GM12864 (cell line): ENCODE results near the gene SLC6A20.
A peak's percentile ranks its signal among the peaks of the same experiment; 100 is the strongest.

Experiments
- DNase-seq: peaks from one replicate; pipeline ENCODE4 v3.0.0-alpha.2; 2011; ENCODE audit warnings: low read depth
- H3K4me3 ChIP-seq: 2 replicates; pipeline ENCODE4 v1.5.1; 2011; ENCODE audit warnings: mild to moderate bottlenecking, low read depth, low read length, control low read depth
- TF ChIP-seq, protein P1 (sequence below): IDR thresholded peaks from 2 replicates; pipeline ENCODE4 v1.5.1; 2011; ENCODE audit warnings: low read depth, mild to moderate bottlenecking, moderate library complexity, low read length, control low read depth, inconsistent platforms; ENCODE audit errors: missing control alignments

SLC6A20 gene

DNA sequence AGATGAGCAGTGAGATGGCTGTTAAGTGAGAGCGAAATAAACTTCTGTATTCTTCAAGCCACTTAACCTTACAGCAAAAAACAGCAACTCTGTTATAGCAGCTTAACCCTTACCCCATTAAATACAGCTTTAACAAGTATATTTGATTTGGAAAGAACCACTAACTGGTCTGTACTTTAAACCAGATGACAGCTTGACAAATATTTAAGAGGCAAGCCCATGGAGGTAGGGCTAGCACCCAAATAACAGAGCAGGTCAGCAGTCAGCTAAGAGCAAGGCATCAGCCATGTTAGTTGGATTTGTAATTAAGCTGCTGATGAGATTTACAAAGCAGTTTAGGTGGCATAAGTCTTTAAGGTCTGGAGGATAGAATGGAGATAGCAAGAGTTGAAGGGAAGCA, 42.1 kb upstream of the SLC6A20 start:
- TF ChIP-seq, protein P1, sequence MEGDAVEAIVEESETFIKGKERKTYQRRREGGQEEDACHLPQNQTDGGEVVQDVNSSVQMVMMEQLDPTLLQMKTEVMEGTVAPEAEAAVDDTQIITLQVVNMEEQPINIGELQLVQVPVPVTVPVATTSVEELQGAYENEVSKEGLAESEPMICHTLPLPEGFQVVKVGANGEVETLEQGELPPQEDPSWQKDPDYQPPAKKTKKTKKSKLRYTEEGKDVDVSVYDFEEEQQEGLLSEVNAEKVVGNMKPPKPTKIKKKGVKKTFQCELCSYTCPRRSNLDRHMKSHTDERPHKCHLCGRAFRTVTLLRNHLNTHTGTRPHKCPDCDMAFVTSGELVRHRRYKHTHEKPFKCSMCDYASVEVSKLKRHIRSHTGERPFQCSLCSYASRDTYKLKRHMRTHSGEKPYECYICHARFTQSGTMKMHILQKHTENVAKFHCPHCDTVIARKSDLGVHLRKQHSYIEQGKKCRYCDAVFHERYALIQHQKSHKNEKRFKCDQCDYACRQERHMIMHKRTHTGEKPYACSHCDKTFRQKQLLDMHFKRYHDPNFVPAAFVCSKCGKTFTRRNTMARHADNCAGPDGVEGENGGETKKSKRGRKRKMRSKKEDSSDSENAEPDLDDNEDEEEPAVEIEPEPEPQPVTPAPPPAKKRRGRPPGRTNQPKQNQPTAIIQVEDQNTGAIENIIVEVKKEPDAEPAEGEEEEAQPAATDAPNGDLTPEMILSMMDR = no peak
- no peak overlapping the region for H3K4me3 ChIP-seq
- no peak for DNase-seq

DNA sequence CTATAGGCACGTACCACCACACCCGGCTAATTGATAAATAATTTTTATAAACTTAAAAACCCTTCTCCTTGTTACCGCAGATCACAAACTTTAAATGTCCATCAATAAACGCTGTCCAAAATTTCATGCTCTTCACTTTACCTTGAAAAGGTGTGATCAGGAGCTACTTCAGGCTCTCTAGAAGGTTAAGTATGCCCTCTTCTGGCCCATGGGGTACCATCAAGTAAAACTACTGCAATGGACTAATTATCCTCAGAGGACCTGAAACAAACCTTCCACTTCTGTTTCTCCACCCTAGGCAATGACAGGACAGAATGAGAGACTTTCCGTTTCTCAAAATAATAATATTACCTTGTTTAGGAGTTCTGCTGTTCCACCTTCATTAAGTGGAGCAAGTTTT, 36.4 kb upstream of the SLC6A20 start:
- no peak for DNase-seq
- H3K4me3 ChIP-seq = no peak overlapping the region
- TF ChIP-seq, protein P1 = peak; percentile 37

DNA sequence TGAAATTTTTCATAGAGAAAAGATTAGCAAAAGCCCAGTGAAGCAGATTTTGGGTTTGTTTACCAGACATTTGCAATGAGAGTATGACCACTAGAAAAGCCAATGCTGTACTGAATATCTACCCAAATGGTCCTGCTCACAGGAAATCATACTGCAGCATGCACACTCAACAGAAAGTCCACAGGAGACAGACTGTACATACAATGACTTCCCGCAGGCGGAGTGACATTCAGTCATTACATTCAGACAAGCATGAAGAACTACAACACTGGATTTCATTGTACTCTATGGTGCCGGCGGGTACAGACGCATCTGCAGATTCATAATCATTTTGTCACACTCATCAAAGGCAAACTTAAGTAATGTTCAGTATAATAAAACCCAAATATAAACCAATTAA, 33.8 kb upstream of the SLC6A20 start:
- TF ChIP-seq, protein P1 = no peak
- H3K4me3 ChIP-seq = no peak overlapping the region
- no peak for DNase-seq

DNA sequence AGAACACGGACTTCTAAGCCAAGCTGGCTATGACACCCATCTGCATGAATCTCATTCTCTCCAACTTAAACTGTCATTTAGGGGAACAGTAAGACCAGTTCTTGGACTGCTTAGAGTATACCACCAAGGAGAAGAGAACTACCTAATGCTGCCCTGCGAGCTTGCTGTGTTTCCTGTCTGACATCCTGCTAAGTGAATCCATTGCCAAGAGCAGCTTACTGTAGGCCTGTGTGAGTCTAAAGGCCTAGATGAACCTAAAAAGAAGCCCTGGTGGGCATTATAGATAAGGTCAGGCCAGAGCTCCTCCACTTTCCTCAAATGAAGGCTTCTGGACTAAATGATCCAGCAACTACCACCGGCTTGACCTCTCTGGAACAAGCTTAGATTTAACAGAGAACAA, 30.6 kb upstream of the SLC6A20 start:
- DNase-seq = no peak
- TF ChIP-seq, protein P1 = no peak
- no peak overlapping the region for H3K4me3 ChIP-seq

DNA sequence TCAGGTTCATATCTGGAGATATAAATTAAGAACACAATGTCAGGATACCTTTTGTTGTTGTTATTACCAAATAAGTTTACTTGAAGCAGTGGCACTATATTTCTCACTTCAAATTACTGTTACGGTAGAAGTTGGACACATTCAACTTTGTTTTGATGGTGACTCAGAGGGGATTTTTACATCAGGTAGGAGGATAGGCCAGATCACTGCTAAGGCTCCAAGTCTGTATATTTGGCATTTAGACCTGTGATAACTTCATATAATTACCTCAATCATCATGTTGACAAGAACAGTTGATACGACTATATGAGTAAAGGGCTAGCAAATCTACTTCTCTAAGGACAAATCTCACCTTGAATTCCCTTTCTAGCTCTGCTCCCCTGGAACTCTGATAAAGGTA, 30.0 kb upstream of the SLC6A20 start:
- H3K4me3 ChIP-seq = no peak overlapping the region
- DNase-seq = no peak
- TF ChIP-seq, protein P1 = no peak

DNA sequence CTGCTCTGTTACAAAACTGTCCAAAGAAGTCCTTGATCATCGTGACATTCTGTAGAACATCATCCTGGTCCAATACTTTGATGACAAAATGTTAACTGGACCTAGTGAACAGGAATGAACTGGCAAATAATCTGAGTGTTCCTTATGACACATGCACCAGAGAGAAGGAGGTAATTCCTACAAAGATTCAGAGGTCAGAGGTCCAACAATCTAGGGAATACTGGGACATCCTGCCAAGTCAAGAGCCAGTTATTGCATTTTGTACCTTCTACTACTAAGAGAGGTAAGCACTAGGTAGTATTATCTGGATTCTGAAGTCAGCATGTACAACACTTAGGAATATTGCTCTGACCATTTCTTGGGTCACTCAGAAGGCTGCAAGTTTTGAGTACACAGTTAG, 24.8 kb upstream of the SLC6A20 start:
- TF ChIP-seq, protein P1 = no peak

DNA sequence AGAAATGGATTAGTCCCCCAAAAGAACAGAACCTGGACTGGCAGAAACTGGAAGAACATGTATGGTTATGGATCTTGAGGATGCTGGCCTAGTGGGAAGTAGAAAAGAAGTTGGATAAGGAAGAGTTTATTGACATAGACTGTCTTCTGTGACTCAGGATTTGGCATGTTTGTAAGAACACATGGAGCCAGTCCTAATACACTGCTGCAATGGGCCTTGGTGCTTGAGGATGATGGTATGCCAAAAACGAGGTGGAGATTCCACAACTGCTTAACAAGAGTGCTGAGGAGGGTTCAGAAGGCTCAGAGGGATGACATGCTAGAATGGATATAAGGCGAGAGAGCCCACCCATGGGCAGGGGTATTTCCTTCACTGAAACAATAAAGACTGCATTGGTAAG, 23.2 kb upstream of the SLC6A20 start:
- H3K4me3 ChIP-seq = no peak overlapping the region
- DNase-seq = no peak
- TF ChIP-seq, protein P1 = no peak

More for the DNA sequence above, 24.8 kb upstream of the SLC6A20 start:
- DNase-seq = no peak
- no peak overlapping the region for H3K4me3 ChIP-seq
